Caco-2 (cell line): ENCODE measurements around the gene RNASEH1. TPM values are rescaled to one million over a fixed set of nuclear protein-coding genes. Genes with fewer than 3 reads are reported as not detected.
"Not testable (repeated sequence)": the region's sequence is repeated elsewhere in the genome, so short reads cannot be mapped to it uniquely, and the experiment has no call there.

Experiments
- BruUV-seq: library from RNA; stranded (reverse); fragments of 400-500 nt; replicated peaks from 2 replicates; lab custom pipeline; 2021; lab: Mats Ljungman, UMichigan
- CTCF ChIA-PET: fragments of 300-600 bp; sonication (Branson Sonifier 250); formaldehyde crosslinking; loops from one replicate; lab custom pipeline; 2022; ENCODE audit warnings: antibody characterized with exemption; lab: Charles Lee
- POLR2A ChIA-PET: fragments of 300-600 bp; sonication (Branson Sonifier 250); formaldehyde crosslinking; loops from one replicate; lab custom pipeline; 2022; ENCODE audit warnings: antibody characterized with exemption; lab: Charles Lee
- DNase-seq, 2 experiments: peaks; one replicate each; pipeline versions ENCODE4 v3.0.0 to v3.0.0-alpha.2; 2020 to 2022
- H3K27me3 ChIP-seq: replicated peaks from 2 replicates; pipeline ENCODE4 v1.6.0; 2011; ENCODE audit warnings: low read length; ENCODE audit not compliant: control insufficient read depth, insufficient read depth
- H3K36me3 ChIP-seq: 2 replicates; pipeline ENCODE4 v1.5.1; 2011; ENCODE audit warnings: low read length; ENCODE audit not compliant: control insufficient read depth, insufficient read depth
- H3K4me1 ChIP-seq: fragments of 250-450 bp; sonication (Bioruptor Pico); 2 replicates; pipeline ENCODE4 v1.5.1; 2020; ENCODE audit warnings: mild to moderate bottlenecking
- H3K4me3 ChIP-seq: 2 replicates; pipeline ENCODE4 v1.5.1; 2011; ENCODE audit warnings: low read depth, mild to moderate bottlenecking, control low read depth, low read length
- H3K9me3 ChIP-seq: fragments of 250-450 bp; sonication (Bioruptor Pico); 2 replicates; pipeline ENCODE4 v1.5.1; 2020; ENCODE audit warnings: mild to moderate bottlenecking, moderate library complexity
- H3K27ac Mint-ChIP-seq: one replicate; pipeline ENCODE4 v1.8.0; 2022; ENCODE audit warnings: mixed read lengths; ENCODE audit not compliant: unreplicated experiment
- H3K27me3 Mint-ChIP-seq: one replicate; pipeline ENCODE4 v1.8.0; 2022; ENCODE audit warnings: mixed read lengths; ENCODE audit not compliant: insufficient read depth, unreplicated experiment
- H3K36me3 Mint-ChIP-seq: one replicate; pipeline ENCODE4 v1.8.0; 2022; ENCODE audit warnings: mild to moderate bottlenecking, mixed read lengths; ENCODE audit not compliant: insufficient read depth, unreplicated experiment
- H3K4me1 Mint-ChIP-seq: one replicate; pipeline ENCODE4 v1.8.0; 2022; ENCODE audit warnings: low read depth, mixed read lengths; ENCODE audit not compliant: unreplicated experiment
- H3K4me3 Mint-ChIP-seq: one replicate; pipeline ENCODE4 v1.8.0; 2022; ENCODE audit warnings: mild to moderate bottlenecking, moderate library complexity, mixed read lengths; ENCODE audit not compliant: unreplicated experiment
- H3K9me3 Mint-ChIP-seq: one replicate; pipeline ENCODE4 v1.8.0; 2022; ENCODE audit warnings: mixed read lengths; ENCODE audit not compliant: unreplicated experiment
- intact Hi-C: fragments of 100-400 bp; cut with micrococcal nuclease; formaldehyde crosslinking; loops from one replicate; pipeline ENCODE4 v1.10.0; 2022; ENCODE audit not compliant: unreplicated experiment
- total RNA-seq: library from RNA; stranded (reverse); gene quantifications from 2 replicates; pipeline ENCODE4 v1.2.3, GENCODE V29; 2022
- TF ChIP-seq, protein P1 (sequence below), 2 experiments: fragments of 200-600 bp in 1 of 2; IDR thresholded peaks; 1 replicate in 1 of 2; 2 replicates in 1 of 2; pipeline versions ENCODE4 v1.5.1 to v1.8.0; 2011 to 2022; ENCODE audit warnings: antibody characterized with exemption in 1 of 2, control low read depth in 1 of 2, inconsistent platforms in 1 of 2, low read depth in 1 of 2, low read length in 1 of 2, mild to moderate bottlenecking in 1 of 2, moderate library complexity in 1 of 2; ENCODE audit not compliant: insufficient read depth in 1 of 2, severe bottlenecking in 1 of 2, unreplicated experiment in 1 of 2

RNASEH1 gene
- total RNA-seq, 1 experiment from 2014 or later = 47.1 TPM

DNA sequence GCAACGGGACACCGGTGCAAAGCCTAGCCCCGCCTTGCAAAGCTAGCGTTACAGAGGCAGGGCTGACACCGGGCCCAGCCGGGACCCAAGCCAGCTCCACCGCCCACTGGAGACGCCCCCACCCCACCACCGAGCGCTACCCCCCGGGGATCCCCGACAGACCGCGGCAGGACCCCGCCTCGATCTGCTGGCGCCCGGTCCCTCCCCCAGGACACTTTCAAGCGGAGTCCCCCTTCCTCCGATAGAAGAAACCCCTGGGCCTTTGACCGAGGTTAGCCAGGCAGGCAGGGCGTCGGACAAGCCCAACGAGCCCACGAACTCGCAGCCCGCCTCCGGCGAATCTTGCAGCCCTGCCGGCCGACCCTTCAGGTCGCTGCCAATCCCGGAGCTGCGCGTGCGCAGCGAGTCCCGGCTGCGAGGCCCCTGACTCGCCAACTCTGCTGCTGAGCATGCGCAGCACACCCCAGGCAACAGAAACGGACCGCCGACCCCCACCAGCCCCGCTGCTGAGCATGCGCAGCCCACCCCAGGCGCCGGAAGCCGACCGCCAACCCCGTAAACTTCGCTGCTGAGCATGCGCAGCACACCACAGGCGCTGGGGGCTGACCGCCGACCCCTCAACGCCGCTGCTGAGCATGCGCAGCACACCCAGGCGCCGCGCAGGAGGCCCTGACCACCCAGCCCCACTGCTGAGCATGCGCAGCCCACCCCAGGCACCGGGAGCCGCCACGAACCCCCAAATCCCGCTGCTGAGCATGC is 39.5 kb downstream of the RNASEH1 start:
- TF ChIP-seq, protein P1, sequence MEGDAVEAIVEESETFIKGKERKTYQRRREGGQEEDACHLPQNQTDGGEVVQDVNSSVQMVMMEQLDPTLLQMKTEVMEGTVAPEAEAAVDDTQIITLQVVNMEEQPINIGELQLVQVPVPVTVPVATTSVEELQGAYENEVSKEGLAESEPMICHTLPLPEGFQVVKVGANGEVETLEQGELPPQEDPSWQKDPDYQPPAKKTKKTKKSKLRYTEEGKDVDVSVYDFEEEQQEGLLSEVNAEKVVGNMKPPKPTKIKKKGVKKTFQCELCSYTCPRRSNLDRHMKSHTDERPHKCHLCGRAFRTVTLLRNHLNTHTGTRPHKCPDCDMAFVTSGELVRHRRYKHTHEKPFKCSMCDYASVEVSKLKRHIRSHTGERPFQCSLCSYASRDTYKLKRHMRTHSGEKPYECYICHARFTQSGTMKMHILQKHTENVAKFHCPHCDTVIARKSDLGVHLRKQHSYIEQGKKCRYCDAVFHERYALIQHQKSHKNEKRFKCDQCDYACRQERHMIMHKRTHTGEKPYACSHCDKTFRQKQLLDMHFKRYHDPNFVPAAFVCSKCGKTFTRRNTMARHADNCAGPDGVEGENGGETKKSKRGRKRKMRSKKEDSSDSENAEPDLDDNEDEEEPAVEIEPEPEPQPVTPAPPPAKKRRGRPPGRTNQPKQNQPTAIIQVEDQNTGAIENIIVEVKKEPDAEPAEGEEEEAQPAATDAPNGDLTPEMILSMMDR (IDR thresholded peaks at IDR 0.05; ENCODE audit: insufficient read depth in 1 of 2, low read depth in 1 of 2, low read length in 1 of 2, severe bottlenecking in 1 of 2, unreplicated experiment in 1 of 2) = no peak
- H3K4me1 Mint-ChIP-seq = peaks cover 39% of the 10 kb centered on the region
- H3K27me3 Mint-ChIP-seq = no peaks in the 10 kb centered on the region
- no peaks in the 10 kb centered on the region for H3K27me3 ChIP-seq
- peaks cover 49% of the 10 kb centered on the region for H3K36me3 Mint-ChIP-seq
- H3K27ac Mint-ChIP-seq = peak overlapping the region; percentile 68
- H3K4me3 ChIP-seq = peak overlapping the region; percentile 94
- H3K4me3 Mint-ChIP-seq = peak overlapping the region; percentile 81
- no TSS peak for BruUV-seq
- POLR2A ChIA-PET = interaction anchor here (0.7 to 1.6 kb wide), 6 partner anchors 13 to 998 kb away, joined by 3 to 12 read pairs (median 4); partner anchors contain the start of gene RNASEH1
- H3K36me3 ChIP-seq = peaks cover 4% of the 10 kb centered on the region
- CTCF ChIA-PET = interaction anchor here (0.6 to 0.9 kb wide), 3 partner anchors 21 to 95 kb away, joined by 3 to 4 read pairs (median 3); partner anchors contain the start of gene RNASEH1
- peak; percentile 99 for DNase-seq
- H3K9me3 ChIP-seq = peaks cover 16% of the 10 kb centered on the region
- intact Hi-C loops = loop anchor here (1.0 to 5.0 kb wide), 5 partner anchors 18 to 141 kb away; partner anchors contain the start of genes EIPR1, RNASEH1 and TRAPPC12
- H3K4me1 ChIP-seq = peaks cover 28% of the 10 kb centered on the region
- peaks cover 23% of the 10 kb centered on the region for H3K9me3 Mint-ChIP-seq

- CTCF ChIA-PET = no interaction called here
- no peak overlapping the region for H3K27ac Mint-ChIP-seq
- POLR2A ChIA-PET = interaction anchor here (0.7 to 1.3 kb wide), 5 partner anchors 12 to 997 kb away, joined by 3 to 12 read pairs (median 3); partner anchors contain the start of gene RNASEH1
- TF ChIP-seq, protein P1 (IDR thresholded peaks at IDR 0.05; ENCODE audit: insufficient read depth in 1 of 2, low read depth in 1 of 2, low read length in 1 of 2, severe bottlenecking in 1 of 2, unreplicated experiment in 1 of 2) = no peak
- Histone ChIP-seq H3K27me3 (no peaks in the 10 kb centered on the region), H3K9me3 (peaks cover 16% of the 10 kb centered on the region), H3K4me1 (peaks cover 21% of the 10 kb centered on the region), H3K36me3 (peaks cover 4% of the 10 kb centered on the region), H3K4me3 (peak overlapping the region; percentile 85)
- H3K36me3 Mint-ChIP-seq = peaks cover 54% of the 10 kb centered on the region
- DNase-seq = no peak
- peaks cover 27% of the 10 kb centered on the region for H3K9me3 Mint-ChIP-seq
- intact Hi-C loops = loop anchor here (5.0 kb wide), 1 partner anchor 141 kb away; the partner anchor contains the start of genes EIPR1 and TRAPPC12
- H3K4me3 Mint-ChIP-seq = peak overlapping the region; percentile 81
- H3K4me1 Mint-ChIP-seq = peaks cover 40% of the 10 kb centered on the region
- no peaks in the 10 kb centered on the region for H3K27me3 Mint-ChIP-seq
- no TSS peak for BruUV-seq
Observed at GRCh38 chr2:3517948-3518495, 40.1 kb downstream of the RNASEH1 start.

DNA sequence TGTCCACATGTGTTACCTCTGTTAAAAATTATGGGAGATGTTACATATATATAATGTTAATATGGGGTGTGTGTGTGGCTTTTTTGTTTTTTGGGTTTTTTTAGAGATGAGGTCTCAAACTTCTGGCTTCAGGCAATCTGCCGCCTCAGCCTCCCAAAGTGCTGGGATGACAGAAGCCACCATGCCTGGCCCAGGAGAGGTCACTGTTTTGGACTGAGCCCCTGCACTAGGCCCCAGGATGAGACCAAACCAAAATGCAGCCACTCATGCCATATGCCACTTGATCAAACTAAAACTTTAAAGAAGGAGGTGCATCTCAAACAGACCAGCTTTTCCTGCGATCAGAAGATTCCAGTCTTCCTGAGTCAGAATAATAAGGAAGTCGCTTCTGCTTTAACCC is 41.3 kb downstream of the RNASEH1 start:
- H3K27me3 ChIP-seq = no peaks in the 10 kb centered on the region
- CTCF ChIA-PET = no interaction called here
- TF ChIP-seq, protein P1 (IDR thresholded peaks at IDR 0.05; ENCODE audit: insufficient read depth in 1 of 2, low read depth in 1 of 2, low read length in 1 of 2, severe bottlenecking in 1 of 2, unreplicated experiment in 1 of 2) = no peak
- peaks cover 21% of the 10 kb centered on the region for H3K4me1 ChIP-seq
- H3K9me3 ChIP-seq = peaks cover 16% of the 10 kb centered on the region
- intact Hi-C loops = loop anchor here (5.0 kb wide), 1 partner anchor 140 kb away; the partner anchor contains the start of genes EIPR1 and TRAPPC12
- H3K9me3 Mint-ChIP-seq = peaks cover 27% of the 10 kb centered on the region
- no peaks in the 10 kb centered on the region for H3K27me3 Mint-ChIP-seq
- peaks cover 40% of the 10 kb centered on the region for H3K4me1 Mint-ChIP-seq
- H3K4me3 ChIP-seq = no peak overlapping the region
- no peak overlapping the region for H3K27ac Mint-ChIP-seq
- H3K4me3 Mint-ChIP-seq = no peak overlapping the region
- H3K36me3 Mint-ChIP-seq = peaks cover 66% of the 10 kb centered on the region
- no peak for DNase-seq
- BruUV-seq = no TSS peak
- peaks cover 4% of the 10 kb centered on the region for H3K36me3 ChIP-seq
- POLR2A ChIA-PET = no interaction called here

DNA sequence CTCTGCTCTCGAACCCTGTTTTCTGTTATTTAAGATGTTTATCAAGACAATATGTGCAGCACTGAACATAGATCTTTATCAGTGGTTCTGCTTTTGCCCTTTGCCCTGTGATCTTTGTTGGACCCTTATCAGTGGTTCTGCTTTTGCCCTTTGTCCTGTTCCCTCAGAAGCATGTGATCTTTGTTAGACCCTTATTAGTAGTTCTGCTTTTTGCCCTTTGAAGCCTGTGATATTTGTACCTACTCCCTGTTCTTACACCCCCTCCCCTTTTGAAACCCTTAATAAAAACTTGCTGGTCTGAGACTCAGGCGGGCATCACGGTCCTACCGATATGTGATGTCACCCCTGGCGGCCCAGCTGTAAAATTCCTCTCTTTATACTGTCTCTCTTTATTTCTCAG is 42.7 kb downstream of the RNASEH1 start:
- Histone ChIP-seq H3K9me3 (peaks cover 16% of the 10 kb centered on the region), H3K4me1 (peaks cover 18% of the 10 kb centered on the region)
- H3K27me3 ChIP-seq, H3K4me3 ChIP-seq, H3K36me3 ChIP-seq, DNase-seq, CTCF ChIA-PET, H3K27me3 Mint-ChIP-seq, POLR2A ChIA-PET, BruUV-seq: not testable (repeated sequence)
- peak overlapping the region; percentile 36 for H3K27ac Mint-ChIP-seq
- peak overlapping the region; percentile 6 for H3K4me3 Mint-ChIP-seq
- peaks cover 80% of the 10 kb centered on the region for H3K36me3 Mint-ChIP-seq
- peaks cover 27% of the 10 kb centered on the region for H3K9me3 Mint-ChIP-seq
- intact Hi-C loops = loop anchor here (5.0 kb wide), 1 partner anchor 138 kb away; the partner anchor contains the start of genes EIPR1 and TRAPPC12
- peaks cover 32% of the 10 kb centered on the region for H3K4me1 Mint-ChIP-seq
